GM12864 (cell line): ENCODE data around the gene CNTF.

ENCODE experiments used
- DNase-seq: peaks from one replicate; pipeline ENCODE4 v3.0.0-alpha.2; 2011; ENCODE audit warnings: low read depth
- H3K4me3 ChIP-seq: 2 replicates; pipeline ENCODE4 v1.5.1; 2011; ENCODE audit warnings: mild to moderate bottlenecking, low read depth, low read length, control low read depth
- CTCF ChIP-seq: IDR thresholded peaks from 2 replicates; pipeline ENCODE4 v1.5.1; 2011; ENCODE audit warnings: low read depth, mild to moderate bottlenecking, moderate library complexity, low read length, control low read depth, inconsistent platforms; ENCODE audit errors: missing control alignments

Gene CNTF

GRCh38 chr11:58659910-58660570, 37.6 kb downstream of the CNTF start:
- H3K4me3 ChIP-seq: no peak overlapping the region
- no peak for DNase-seq
- TF ChIP-seq CTCF: no peak

GRCh38 chr11:58671983-58672633, 49.6 kb downstream of the CNTF start:
- DNase-seq: no peak
- H3K4me3 ChIP-seq: no peak overlapping the region
- no peak for TF ChIP-seq CTCF

- no peak for DNase-seq
Observed at GRCh38 chr11:58674609-58675008, 52.1 kb downstream of the CNTF start.

More at GRCh38 chr11:58674609-58675008, 52.1 kb downstream of the CNTF start:
- no peak overlapping the region for H3K4me3 ChIP-seq
- TF ChIP-seq CTCF: no peak
